K562 treated with DMSO at 1 percent for 24 hours (cell line): ENCODE results near the gene SELENBP1. TPM values are rescaled to one million over a fixed set of nuclear protein-coding genes. Genes with fewer than 3 reads are reported as not detected.

Experiments
- total RNA-seq: library from RNA; unstranded; fragments of 300-600 nt; gene quantifications from 2 replicates; pipeline ENCODE4 v1.2.3, GENCODE V29; 2022; ENCODE audit warnings: low read depth; ENCODE audit not compliant: insufficient read depth

Gene SELENBP1
- total RNA-seq = 52.9 TPM in 2 replicates

GRCh38 chr1:151372058-151372934, at the start of gene SELENBP1:
TSS of gene SELENBP1 (minus strand) at chr1:151372705. CDS start at chr1:151372641, 64 bp downstream.

GRCh38 chr1:151399324-151400171, 27.0 kb upstream of the SELENBP1 start, which contains the start of gene PSMB4:
TSS of gene PSMB4 (plus strand) at chr1:151399573. CDS start at chr1:151399588, 15 bp downstream.

GRCh38 chr1:151346769-151347522, 25.6 kb downstream of the SELENBP1 start, which contains the start of gene RFX5:
TSS of gene RFX5 (minus strand) at chr1:151347252. CDS start at chr1:151346320, 932 bp downstream.

GRCh38 chr1:151327223-151327902, 45.1 kb downstream of the SELENBP1 start, which contains the start of gene PI4KB:
TSS of gene PI4KB (minus strand) at chr1:151327416. CDS start at chr1:151316481, 10,935 bp downstream.

Other genes with a start within 250 kb of the SELENBP1 start
- 8.6 and 9.7 TPM in 2 replicates for gene SEMA6C, start 226.1 kb downstream of the SELENBP1 start, total RNA-seq
- 0.79 and 2.2 TPM in 2 replicates for gene TNFAIP8L2, start 216.1 kb downstream of the SELENBP1 start, total RNA-seq
- gene LYSMD1, start 206.8 kb downstream of the SELENBP1 start, total RNA-seq = 5.2 and 5.8 TPM in 2 replicates
- gene SCNM1, start 206.6 kb downstream of the SELENBP1 start, total RNA-seq = 41.3 and 42.0 TPM in 2 replicates
- 0.38 TPM in 1 of 2 replicates, not detected in the other for gene TMOD4, start 196.7 kb downstream of the SELENBP1 start, total RNA-seq
- 74.3 and 81.7 TPM in 2 replicates for gene VPS72, start 182.5 kb downstream of the SELENBP1 start, total RNA-seq
- gene PIP5K1A, start 174.2 kb downstream of the SELENBP1 start, total RNA-seq = 17.7 and 19.0 TPM in 2 replicates
- 331 and 341 TPM in 2 replicates for gene PSMD4, start 118.0 kb downstream of the SELENBP1 start, total RNA-seq
- gene ZNF687, start 90.4 kb downstream of the SELENBP1 start, total RNA-seq = 40.9 and 43.8 TPM in 2 replicates
- 58.2 and 61.3 TPM in 2 replicates for gene PI4KB, start 45.3 kb downstream of the SELENBP1 start, total RNA-seq
- gene RFX5, start 25.5 kb downstream of the SELENBP1 start, total RNA-seq = 20.3 and 25.1 TPM in 2 replicates
- 494 and 537 TPM in 2 replicates for gene PSMB4, start 26.9 kb upstream of the SELENBP1 start, total RNA-seq
- 22.3 and 28.9 TPM in 2 replicates for gene POGZ, start 86.8 kb upstream of the SELENBP1 start, total RNA-seq
- gene CGN, start 138.7 kb upstream of the SELENBP1 start, total RNA-seq = 0.36 and 0.44 TPM in 2 replicates
- gene TUFT1, start 167.6 kb upstream of the SELENBP1 start, total RNA-seq = 9.8 and 10.0 TPM in 2 replicates
- 5.2 and 6.2 TPM in 2 replicates for gene SNX27, start 239.3 kb upstream of the SELENBP1 start, total RNA-seq